Endothelial cell of umbilical vein (primary cell): ENCODE results near the gene MATCAP1. TPM values are rescaled to one million over a fixed set of nuclear protein-coding genes. Genes with fewer than 3 reads are reported as not detected.

ENCODE experiments used
- BruUV-seq: library from RNA; stranded (reverse); fragments of 400-500 nt; replicated peaks from 2 replicates; lab custom pipeline; 2021; lab: Mats Ljungman, UMichigan
- CTCF ChIA-PET: fragments of 300-600, 350-600 bp; sonication (Branson Sonifier 250); formaldehyde crosslinking; loops from one replicate; lab custom pipeline; 2021; ENCODE audit warnings: antibody characterized with exemption, inconsistent platforms; lab: Charles Lee
- POLR2A ChIA-PET: fragments of 300-600, 350-600 bp; sonication (Branson Sonifier 250); formaldehyde crosslinking; loops from one replicate; lab custom pipeline; 2021; ENCODE audit warnings: antibody characterized with exemption, inconsistent platforms; lab: Charles Lee
- DNase-seq: peaks from one replicate; pipeline ENCODE4 v3.0.0-alpha.2; 2011; ENCODE audit warnings: low read depth, low spot score
- FAIRE-seq: peaks from 2 replicates; lab custom pipeline; 2011; peaks lifted over from hg19 to GRCh38; lab: Jason Lieb, UNC
- H2AFZ ChIP-seq: 2 replicates; pipeline ENCODE4 v1.6.0; 2012; ENCODE audit warnings: low read depth, low read length, control low read depth, inconsistent platforms
- H3K27ac ChIP-seq: 2 replicates; pipeline ENCODE4 v1.5.1; 2011; ENCODE audit warnings: low read depth, mild to moderate bottlenecking, control low read depth, low read length, moderate library complexity; ENCODE audit not compliant: insufficient read depth
- H3K27me3 ChIP-seq, 2 experiments: 2 replicates each; pipeline versions ENCODE4 v1.6.0 to v1.6.1; 2011; ENCODE audit warnings: low read length in 2 of 2, mixed read lengths in 1 of 2; ENCODE audit not compliant: control insufficient read depth in 2 of 2, insufficient read depth in 2 of 2
- H3K36me3 ChIP-seq, 2 experiments: 2 replicates in 1 of 2; 3 replicates in 1 of 2; pipeline ENCODE4 v1.5.1; 2011; ENCODE audit warnings: low read length in 2 of 2, mild to moderate bottlenecking in 1 of 2, moderate library complexity in 1 of 2; ENCODE audit not compliant: control insufficient read depth in 2 of 2, insufficient read depth in 2 of 2; ENCODE audit errors: extremely low read depth in 1 of 2
- H3K4me1 ChIP-seq: 3 replicates; pipeline ENCODE4 v1.5.1; 2011; ENCODE audit warnings: mild to moderate bottlenecking, low read length; ENCODE audit not compliant: control insufficient read depth, insufficient read depth; ENCODE audit errors: extremely low read depth
- H3K4me2 ChIP-seq: 2 replicates; pipeline ENCODE4 v1.6.1; 2011; ENCODE audit warnings: low read length, control low read depth, mixed read lengths; ENCODE audit not compliant: insufficient read depth
- H3K4me3 ChIP-seq, 3 experiments: fragments of 200-600 bp in 1 of 3; sonication (generic), shearing (Covaris generic) in 1 of 3; replicated peaks in 1 of 3; 2 replicates each; pipeline ENCODE4 v1.5.1; 2011 to 2016; ENCODE audit warnings: control low read depth in 3 of 3, low read length in 3 of 3, mild to moderate bottlenecking in 2 of 3, inconsistent platforms in 1 of 3, low read depth in 1 of 3, moderate library complexity in 1 of 3; ENCODE audit not compliant: insufficient read depth in 1 of 3
- H3K79me2 ChIP-seq: 2 replicates; pipeline ENCODE4 v1.6.0; 2012; ENCODE audit warnings: low read length, inconsistent platforms; ENCODE audit not compliant: control insufficient read depth, insufficient read depth
- H3K9ac ChIP-seq: replicated peaks from 2 replicates; pipeline ENCODE3; 2011; ENCODE audit warnings: low read length, control low read depth; ENCODE audit not compliant: insufficient read depth; ENCODE audit errors: extremely low read depth
- H3K9me1 ChIP-seq: replicated peaks from 3 replicates; pipeline ENCODE4 v1.6.0; 2011; ENCODE audit warnings: mild to moderate bottlenecking, low read length; ENCODE audit not compliant: control insufficient read depth, insufficient read depth; ENCODE audit errors: extremely low read depth
- H3K9me3 ChIP-seq: replicated peaks from 2 replicates; pipeline ENCODE4 v1.5.1; 2012; ENCODE audit warnings: low read length, inconsistent platforms; ENCODE audit not compliant: control insufficient read depth, insufficient read depth
- H4K20me1 ChIP-seq: replicated peaks from 2 replicates; pipeline ENCODE3; 2011; ENCODE audit warnings: mild to moderate bottlenecking, low read length; ENCODE audit not compliant: control insufficient read depth, insufficient read depth; ENCODE audit errors: extremely low read depth
- EZH2 ChIP-seq: IDR thresholded peaks from 2 replicates; pipeline ENCODE4 v1.6.1; 2012; ENCODE audit warnings: borderline replicate concordance, low read depth, mild to moderate bottlenecking, moderate library complexity, low read length, inconsistent platforms; ENCODE audit not compliant: severe bottlenecking
- FOS ChIP-seq: IDR thresholded peaks from 2 replicates; pipeline ENCODE4 v1.6.1; 2011; ENCODE audit warnings: mild to moderate bottlenecking, low read length, moderate library complexity, borderline replicate concordance; ENCODE audit not compliant: insufficient read depth
- GATA2 ChIP-seq: IDR thresholded peaks from 2 replicates; pipeline ENCODE4 v1.7.0; 2011; ENCODE audit warnings: low read depth, mild to moderate bottlenecking, moderate library complexity, mixed read lengths, low read length; ENCODE audit not compliant: insufficient read length, insufficient read depth
- JUN ChIP-seq: IDR thresholded peaks from 2 replicates; pipeline ENCODE4 v1.6.1; 2011; ENCODE audit warnings: borderline replicate concordance, low read depth; ENCODE audit not compliant: insufficient read length, insufficient read depth
- MYC ChIP-seq: IDR thresholded peaks from one replicate; pipeline ENCODE4 v1.6.1; 2011; ENCODE audit warnings: mild to moderate bottlenecking, low read depth, low read length
- POLR2A ChIP-seq: IDR thresholded peaks from 2 replicates; pipeline ENCODE4 v1.6.1; 2012; ENCODE audit warnings: low read depth, mild to moderate bottlenecking, control low read depth, low read length
- POLR2AphosphoS5 ChIP-seq: IDR thresholded peaks from 2 replicates; pipeline ENCODE4 v1.6.1; 2012; ENCODE audit warnings: low read depth, mild to moderate bottlenecking, control low read depth, low read length, moderate library complexity; ENCODE audit not compliant: insufficient read depth
- dilution Hi-C: fragments of 300-500 bp; cut with MboI; formaldehyde crosslinking; loops from one replicate; pipeline ENCODE4 v1.15.0; 2019; ENCODE audit warnings: low sequenced_read_pairs; ENCODE audit not compliant: extremely low pct_ligation_motif_present
- intact Hi-C: fragments of 100-400 bp; cut with micrococcal nuclease; formaldehyde crosslinking; loops from one replicate; pipeline ENCODE4 v1.10.0; 2022
- polyA plus RNA-seq, 4 experiments: library from polyadenylated mRNA; depleted of rRNA in 3 of 4; stranded (reverse) in 3 of 4; unstranded in 1 of 4; fragments of >200 nt; gene quantifications; 2 replicates each; pipeline versions ENCODE4 v1.2.1 to v1.2.3, GENCODE V29; 2011 to 2012; ENCODE audit warnings: missing spikeins in 1 of 4
- total RNA-seq: library from RNA; stranded (reverse); gene quantifications from 2 replicates; pipeline ENCODE4 v1.2.3, GENCODE V29; 2021
- TF ChIP-seq, protein P1 (sequence below), 2 donors: IDR thresholded peaks; 1 replicate in 1 of 2; 2 replicates in 1 of 2; pipeline ENCODE4 v1.5.1; 2011; ENCODE audit warnings: low read length in 2 of 2, mild to moderate bottlenecking in 2 of 2, moderate library complexity in 2 of 2, control low read depth in 1 of 2, inconsistent platforms in 1 of 2, low read depth in 1 of 2; ENCODE audit not compliant: insufficient read depth in 1 of 2; ENCODE audit errors: extremely low read depth in 1 of 2
- TF ChIP-seq, protein P2 (sequence below): IDR thresholded peaks from 2 replicates; pipeline ENCODE4 v1.6.1; 2011; ENCODE audit not compliant: insufficient read depth, insufficient read length

Gene MATCAP1
- total and polyA plus RNA-seq, 2 donors (not counting 3 experiments of a cell fraction or from before 2014, with no cell fraction given), result 44.5 to 53.3 TPM

DNA sequence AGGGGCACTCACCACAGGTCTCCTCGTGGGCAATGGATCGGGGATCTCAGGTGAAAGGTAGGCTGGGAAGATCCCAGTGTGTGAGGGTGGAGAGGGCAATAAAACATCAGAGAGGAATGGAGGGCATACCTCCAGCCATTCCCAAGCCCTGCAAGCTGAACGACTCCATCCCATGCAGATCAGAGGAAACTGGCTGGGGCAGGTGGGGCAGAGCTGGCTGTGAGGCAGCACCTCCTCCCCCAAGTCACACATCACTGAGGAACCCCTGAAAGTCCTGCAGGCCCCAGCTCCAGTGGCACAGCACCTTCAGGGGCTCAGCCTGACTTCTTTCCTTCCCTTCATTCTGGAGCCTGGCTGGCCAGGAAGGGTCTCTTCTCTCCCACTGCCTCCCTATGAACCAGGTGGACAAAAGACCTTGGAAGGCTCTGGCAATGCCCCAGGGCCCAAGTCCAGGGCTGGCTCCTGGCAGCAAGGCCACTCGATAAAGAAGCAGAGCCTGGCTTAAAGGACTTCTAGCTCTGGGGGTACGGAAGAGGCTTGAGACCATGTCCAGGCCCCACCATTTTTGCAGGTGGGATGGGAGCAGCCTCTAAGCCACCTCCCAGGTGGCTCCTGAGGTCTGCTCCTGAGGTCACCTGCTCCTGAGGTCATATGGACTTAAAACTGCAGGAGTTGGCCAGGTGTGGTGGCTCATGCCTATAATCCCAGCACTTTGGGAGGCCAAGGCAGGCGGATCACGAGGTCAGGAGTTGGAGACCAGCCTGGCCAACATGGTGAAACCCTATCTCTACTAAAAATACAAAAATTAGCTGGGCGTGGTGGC lies 29.6 kb upstream of the MATCAP1 start:
- Histone ChIP-seq H3K79me2 (no peaks in the 10 kb centered on the region), H3K9me1 (no peaks in the 10 kb centered on the region), H2AFZ (no peak overlapping the region), H3K9me3 (no peaks in the 10 kb centered on the region), H3K27ac (no peak overlapping the region), H3K4me3 (no peak overlapping the region), H3K9ac (no peak overlapping the region), H3K4me1 (peaks cover 22% of the 10 kb centered on the region), H3K36me3 (no peaks in the 10 kb centered on the region), H3K27me3 (no peaks in the 10 kb centered on the region), H3K4me2 (no peak overlapping the region), H4K20me1 (no peaks in the 10 kb centered on the region)
- DNase-seq, result no peak
- dilution Hi-C loops, result no loop called here
- intact Hi-C loops, result no loop called here
- BruUV-seq, result no TSS peak
- ChIA-PET CTCF (interaction anchor here (1.6 kb wide), 1 partner anchor 21 kb away, joined by 3 read pairs; no protein-coding TSS in a partner anchor), POLR2A (interaction anchor here (0.6 kb wide), 1 partner anchor 29 kb away, joined by 3 read pairs; no protein-coding TSS in a partner anchor)
- TF ChIP-seq GATA2, result no peak
- TF ChIP-seq, protein P1, sequence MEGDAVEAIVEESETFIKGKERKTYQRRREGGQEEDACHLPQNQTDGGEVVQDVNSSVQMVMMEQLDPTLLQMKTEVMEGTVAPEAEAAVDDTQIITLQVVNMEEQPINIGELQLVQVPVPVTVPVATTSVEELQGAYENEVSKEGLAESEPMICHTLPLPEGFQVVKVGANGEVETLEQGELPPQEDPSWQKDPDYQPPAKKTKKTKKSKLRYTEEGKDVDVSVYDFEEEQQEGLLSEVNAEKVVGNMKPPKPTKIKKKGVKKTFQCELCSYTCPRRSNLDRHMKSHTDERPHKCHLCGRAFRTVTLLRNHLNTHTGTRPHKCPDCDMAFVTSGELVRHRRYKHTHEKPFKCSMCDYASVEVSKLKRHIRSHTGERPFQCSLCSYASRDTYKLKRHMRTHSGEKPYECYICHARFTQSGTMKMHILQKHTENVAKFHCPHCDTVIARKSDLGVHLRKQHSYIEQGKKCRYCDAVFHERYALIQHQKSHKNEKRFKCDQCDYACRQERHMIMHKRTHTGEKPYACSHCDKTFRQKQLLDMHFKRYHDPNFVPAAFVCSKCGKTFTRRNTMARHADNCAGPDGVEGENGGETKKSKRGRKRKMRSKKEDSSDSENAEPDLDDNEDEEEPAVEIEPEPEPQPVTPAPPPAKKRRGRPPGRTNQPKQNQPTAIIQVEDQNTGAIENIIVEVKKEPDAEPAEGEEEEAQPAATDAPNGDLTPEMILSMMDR (IDR thresholded peaks at IDR 0.05; ENCODE audit: extremely low read depth in 1 of 2, insufficient read depth in 1 of 2, low read depth in 1 of 2, low read length in 2 of 2), result no peak
- TF ChIP-seq POLR2A, result no peak
- TF ChIP-seq POLR2AphosphoS5, result no peak
- TF ChIP-seq EZH2, result no peak
- TF ChIP-seq MYC, result no peak
- TF ChIP-seq, protein P2, sequence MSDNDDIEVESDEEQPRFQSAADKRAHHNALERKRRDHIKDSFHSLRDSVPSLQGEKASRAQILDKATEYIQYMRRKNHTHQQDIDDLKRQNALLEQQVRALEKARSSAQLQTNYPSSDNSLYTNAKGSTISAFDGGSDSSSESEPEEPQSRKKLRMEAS, result no peak
- no peak for TF ChIP-seq FOS
- no peak for TF ChIP-seq JUN
- no peak for FAIRE-seq
